GM12801 (cell line): Measurements from ENCODE around the gene UTS2B.

Experiments
- CTCF ChIP-seq: IDR thresholded peaks from one replicate; pipeline ENCODE4 v1.5.1; 2011; ENCODE audit warnings: control low read depth; ENCODE audit not compliant: insufficient read length; ENCODE audit errors: extremely low read depth

Gene UTS2B

GRCh38 chr3:191369616-191370010 is 39.3 kb upstream of the UTS2B start:
- TF ChIP-seq CTCF = no peak

- no peak for TF ChIP-seq CTCF
Observed at GRCh38 chr3:191368755-191369615, 38.7 kb upstream of the UTS2B start.

- TF ChIP-seq CTCF = no peak
Observed at GRCh38 chr3:191366675-191367074, 36.3 kb upstream of the UTS2B start.

GRCh38 chr3:191363221-191363620 is 32.9 kb upstream of the UTS2B start:
- no peak for TF ChIP-seq CTCF

DNA sequence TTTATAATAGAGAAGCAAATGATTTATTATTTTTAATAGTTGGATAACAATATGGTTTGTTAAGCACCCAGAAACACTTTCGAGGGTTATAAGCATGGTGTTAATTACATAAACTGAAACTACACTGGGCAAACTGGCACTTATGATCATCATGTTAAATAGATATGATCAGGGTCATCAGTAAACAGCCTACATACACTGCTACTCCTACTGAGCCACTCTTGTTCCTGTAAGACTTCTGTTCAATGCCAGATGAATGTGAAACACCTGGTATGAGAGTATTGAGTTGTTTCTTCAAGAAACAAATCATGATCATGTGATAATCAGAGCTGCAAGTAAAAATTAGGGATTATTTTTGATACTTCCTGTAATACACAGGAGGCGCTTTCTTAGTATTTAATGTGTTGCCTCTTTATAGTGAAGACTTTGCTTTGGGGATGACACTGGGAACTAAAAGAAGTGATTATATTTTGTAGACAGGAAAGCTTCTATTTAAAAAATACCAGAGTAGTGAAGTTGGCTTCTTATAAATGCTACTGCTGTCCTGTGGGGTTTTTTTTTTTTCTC is 32.3 kb upstream of the UTS2B start:
- TF ChIP-seq CTCF = no peak

DNA sequence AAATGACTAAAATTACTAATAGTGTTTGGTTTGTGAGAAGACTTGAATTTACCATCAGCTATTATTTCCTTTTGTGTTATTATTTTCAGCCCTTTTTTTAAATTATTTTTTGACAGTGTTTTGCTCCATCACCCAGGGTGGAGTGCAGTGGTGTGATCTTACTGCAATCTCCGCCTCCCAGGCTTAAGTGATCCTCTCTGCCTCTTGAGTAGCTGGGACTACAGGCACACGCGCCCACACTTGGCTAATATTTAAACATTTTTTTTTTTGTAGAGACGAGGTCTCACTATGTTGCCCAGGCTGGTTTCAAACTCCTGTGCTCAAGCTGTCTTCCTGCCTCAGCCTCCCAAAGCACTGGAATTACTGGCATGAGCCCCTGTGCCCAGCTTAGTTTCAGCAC is 31.7 kb upstream of the UTS2B start:
- no peak for TF ChIP-seq CTCF

DNA sequence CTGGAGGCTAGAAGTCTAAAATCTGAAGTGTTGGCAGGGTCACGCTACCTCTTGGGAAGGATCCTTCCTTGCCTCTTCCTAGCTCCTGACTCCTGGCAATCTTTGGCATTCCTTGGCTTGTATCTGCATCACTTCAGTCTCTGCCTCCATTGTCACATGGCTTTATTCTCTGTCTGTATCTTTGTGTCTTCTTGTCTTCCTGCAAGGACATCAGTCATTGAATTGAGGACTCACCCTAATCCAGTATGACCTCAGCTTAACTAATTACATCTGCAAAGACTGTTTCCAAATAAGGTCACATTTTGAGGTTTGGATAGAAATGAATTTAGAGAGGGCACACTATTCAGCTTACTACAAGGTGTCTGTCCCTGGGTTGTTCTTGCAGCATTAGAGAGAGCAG is 31.1 kb upstream of the UTS2B start:
- TF ChIP-seq CTCF = no peak
